GM12864 (cell line): Measurements from ENCODE around the gene OR10D3.

Experiments
- DNase-seq: peaks from one replicate; pipeline ENCODE4 v3.0.0-alpha.2; 2011; ENCODE audit warnings: low read depth
- H3K4me3 ChIP-seq: 2 replicates; pipeline ENCODE4 v1.5.1; 2011; ENCODE audit warnings: mild to moderate bottlenecking, low read depth, low read length, control low read depth
- CTCF ChIP-seq: IDR thresholded peaks from 2 replicates; pipeline ENCODE4 v1.5.1; 2011; ENCODE audit warnings: low read depth, mild to moderate bottlenecking, moderate library complexity, low read length, control low read depth, inconsistent platforms; ENCODE audit errors: missing control alignments

OR10D3 gene

DNA sequence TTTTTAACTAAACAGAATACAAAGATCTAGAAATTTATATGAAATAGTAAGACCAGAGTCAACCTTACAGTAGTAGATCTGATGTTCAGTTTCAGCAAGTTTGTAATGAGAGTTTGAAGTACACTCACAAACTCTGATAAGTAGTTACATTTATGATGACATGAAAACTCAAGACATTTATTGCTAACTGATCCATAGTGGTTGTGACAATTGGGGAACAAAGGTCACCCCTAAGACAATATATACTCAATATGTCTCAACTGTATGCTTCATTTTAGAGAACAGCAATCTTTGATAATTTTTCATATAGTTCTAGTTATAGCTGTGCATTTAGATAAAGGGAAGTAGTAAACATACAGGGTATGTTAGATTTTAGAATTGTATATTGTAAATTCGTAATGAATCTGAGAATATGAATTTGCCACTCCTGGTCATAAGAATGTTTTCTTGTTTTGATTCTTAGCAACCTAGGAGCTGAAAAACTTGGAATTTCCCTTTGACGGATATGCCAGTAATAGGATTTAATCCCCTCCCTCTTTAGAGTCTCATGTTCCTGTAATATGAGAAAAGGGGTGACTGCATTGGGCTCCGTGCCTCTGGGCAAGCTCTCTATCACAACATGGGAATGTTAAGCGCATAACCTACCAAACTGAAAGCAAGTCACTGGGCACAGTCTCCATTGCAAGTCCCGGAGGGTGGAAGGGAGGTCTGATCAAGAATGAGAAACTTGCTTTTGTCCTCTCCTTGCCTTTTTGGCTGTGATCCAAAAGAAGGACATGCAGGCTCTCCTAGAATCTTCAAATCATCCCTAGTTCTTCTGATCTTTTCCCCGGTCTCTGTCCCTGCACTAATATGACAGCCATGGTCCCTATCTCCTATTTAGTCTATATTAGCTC is 11.4 kb downstream of the OR10D3 start:
- no peak for TF ChIP-seq CTCF

GRCh38 chr11:124195189-124195734 is 12.1 kb downstream of the OR10D3 start:
- H3K4me3 ChIP-seq = no peak overlapping the region
- DNase-seq = peak; percentile 26
- TF ChIP-seq CTCF = peak; percentile 83

More for the DNA sequence above, 11.4 kb downstream of the OR10D3 start:
- DNase-seq = no peak
- H3K4me3 ChIP-seq = no peak overlapping the region

DNA sequence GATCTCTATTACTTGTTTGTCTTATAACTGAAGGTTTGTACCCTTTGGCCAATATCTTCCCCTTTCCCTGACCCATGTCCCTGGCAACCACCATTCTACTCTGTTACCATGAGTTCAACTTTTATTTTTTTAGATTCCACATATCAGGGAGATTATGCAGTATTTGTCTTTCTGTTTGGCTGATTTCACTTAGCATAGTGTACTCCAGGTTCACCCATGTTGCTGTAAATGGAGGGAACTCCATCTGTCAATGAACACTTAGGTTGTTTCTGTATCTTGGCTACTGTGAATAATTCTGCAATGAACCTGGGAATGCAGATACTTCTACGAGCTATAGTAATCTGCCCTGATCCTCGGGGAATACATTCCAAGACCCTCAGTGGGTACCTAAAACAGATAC is 14.9 kb downstream of the OR10D3 start:
- no peak for DNase-seq
- H3K4me3 ChIP-seq = no peak overlapping the region
- TF ChIP-seq CTCF = no peak

DNA sequence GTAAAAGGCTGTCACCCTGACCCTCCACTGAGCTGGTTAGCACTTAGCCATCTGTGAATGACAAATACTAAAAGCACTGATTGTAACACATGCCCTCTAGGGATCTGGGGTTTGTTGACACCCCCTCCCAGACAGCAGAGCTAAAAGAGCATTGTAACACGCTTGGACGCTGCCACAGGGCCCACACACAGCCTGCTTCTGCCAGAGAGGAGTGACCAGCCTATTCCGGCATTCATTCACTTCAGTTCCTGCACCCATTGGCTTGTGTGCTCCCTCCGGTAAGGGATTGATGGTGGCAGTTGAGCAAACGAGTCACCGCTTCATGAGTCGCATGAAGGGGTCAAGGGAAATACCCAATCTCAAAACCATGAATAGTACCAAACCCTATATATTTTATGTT is 15.8 kb downstream of the OR10D3 start:
- H3K4me3 ChIP-seq = no peak overlapping the region
- no peak for DNase-seq
- TF ChIP-seq CTCF = no peak

DNA sequence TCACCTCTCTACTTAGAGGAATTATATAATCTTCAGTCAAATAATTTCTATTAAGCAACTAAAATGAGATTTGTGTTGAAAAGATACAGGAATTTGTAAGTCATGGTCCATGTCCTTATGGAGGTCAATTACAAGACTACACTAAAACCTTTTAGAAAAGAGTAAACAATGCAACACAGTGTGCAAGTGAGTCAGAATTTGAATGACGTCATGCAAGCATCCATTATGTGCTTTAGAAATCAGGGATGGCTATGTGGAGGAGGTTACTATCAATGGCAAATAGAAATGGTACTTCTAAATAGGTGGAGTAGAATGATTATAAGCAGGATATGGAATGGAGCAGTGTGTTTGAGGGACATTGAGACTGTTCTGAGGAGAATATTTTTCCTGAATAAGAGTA is 16.6 kb downstream of the OR10D3 start:
- no peak for TF ChIP-seq CTCF
- no peak for DNase-seq
- H3K4me3 ChIP-seq = no peak overlapping the region

- no peak overlapping the region for H3K4me3 ChIP-seq
- no peak for TF ChIP-seq CTCF
- DNase-seq = no peak
Observed at GRCh38 chr11:124200671-124201070, 17.5 kb downstream of the OR10D3 start.
